HG02938 (cell line): ENCODE data around the gene SERPINA9.
"Not testable (repeated sequence)": the region's sequence is repeated elsewhere in the genome, so short reads cannot be mapped to it uniquely, and the experiment has no call there.

Experiments used
- ATAC-seq: cut with Tn5 transposase; IDR thresholded peaks from one replicate; pipeline ENCODE4 v1.9.1; 2021; ENCODE audit warnings: mild to moderate bottlenecking, moderate library complexity; ENCODE audit not compliant: unreplicated experiment

The SERPINA9 gene

DNA sequence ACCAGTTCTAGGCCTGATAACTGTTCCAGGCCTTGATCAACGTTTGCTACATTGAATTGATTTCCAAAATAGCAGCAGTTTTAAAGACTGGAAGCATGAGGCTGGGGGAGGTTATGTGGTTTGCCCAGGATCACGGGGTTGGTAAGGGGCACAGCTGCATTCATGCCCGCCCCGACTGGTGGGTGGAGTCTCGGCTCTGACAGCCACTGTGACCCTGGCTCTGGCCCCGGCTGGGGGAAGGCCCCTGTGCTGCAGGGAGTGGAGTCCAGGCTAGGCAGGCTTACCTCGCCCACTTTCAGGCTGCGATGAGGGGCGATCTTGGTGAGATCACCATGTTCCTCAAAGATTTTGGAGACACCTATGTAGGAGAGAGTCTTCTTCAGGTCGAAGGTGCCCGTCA lies 13.3 kb upstream of the SERPINA9 start:
- ATAC-seq = no peak

- no peak for ATAC-seq
Observed at GRCh38 chr14:94486883-94487282, 10.9 kb upstream of the SERPINA9 start.

- ATAC-seq = no peak
Observed at GRCh38 chr14:94485944-94486841, 10.2 kb upstream of the SERPINA9 start.

- no peak for ATAC-seq
Observed at GRCh38 chr14:94484481-94484880, 8.5 kb upstream of the SERPINA9 start.

GRCh38 chr14:94483729-94484275 lies 7.8 kb upstream of the SERPINA9 start:
- ATAC-seq = no peak

GRCh38 chr14:94483071-94483451 lies 7.1 kb upstream of the SERPINA9 start:
- no peak for ATAC-seq

DNA sequence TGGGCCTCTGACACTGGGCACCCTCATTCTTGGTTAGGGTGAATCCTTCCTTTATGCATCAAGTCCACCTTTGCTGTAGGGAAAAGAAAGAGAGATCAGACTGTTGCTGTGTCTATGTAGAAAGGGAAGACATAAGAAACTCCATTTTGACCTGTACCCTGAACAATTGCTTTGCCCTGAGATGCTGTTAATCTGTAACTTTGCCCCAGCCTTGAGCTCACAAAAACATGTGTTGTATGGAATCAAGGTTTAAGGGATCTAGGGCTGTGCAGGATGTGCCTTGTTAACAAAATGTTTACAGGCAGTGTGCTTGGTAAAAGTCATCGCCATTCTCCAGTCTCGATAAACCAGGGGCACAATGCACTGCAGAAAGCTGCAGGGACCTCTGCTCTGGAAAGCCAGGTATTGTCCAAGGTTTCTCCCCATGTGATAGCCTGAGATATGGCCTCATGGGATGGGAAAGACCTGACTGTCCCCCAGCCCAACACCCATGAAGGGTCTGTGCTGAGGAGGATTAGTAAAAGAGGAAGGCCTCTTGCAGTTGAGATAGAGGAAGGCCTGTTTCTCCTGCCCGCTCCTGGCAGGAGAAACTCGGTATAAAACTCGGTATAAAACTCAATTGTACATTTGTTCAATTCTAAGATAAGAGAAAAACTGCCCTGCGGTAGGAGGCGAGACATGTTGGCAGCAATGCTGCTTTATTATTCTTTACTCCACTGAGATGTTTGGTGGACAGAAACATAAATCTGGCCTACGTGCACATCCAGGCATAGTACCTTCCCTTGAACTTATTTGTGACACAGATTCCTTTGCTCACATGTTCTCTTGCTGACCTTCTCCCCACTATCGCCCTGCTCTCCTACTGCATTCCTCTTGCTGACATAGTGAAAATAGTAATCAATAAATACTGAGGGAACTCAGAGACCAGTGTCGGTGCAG lies 6.4 kb upstream of the SERPINA9 start:
- not testable (repeated sequence) for ATAC-seq

DNA sequence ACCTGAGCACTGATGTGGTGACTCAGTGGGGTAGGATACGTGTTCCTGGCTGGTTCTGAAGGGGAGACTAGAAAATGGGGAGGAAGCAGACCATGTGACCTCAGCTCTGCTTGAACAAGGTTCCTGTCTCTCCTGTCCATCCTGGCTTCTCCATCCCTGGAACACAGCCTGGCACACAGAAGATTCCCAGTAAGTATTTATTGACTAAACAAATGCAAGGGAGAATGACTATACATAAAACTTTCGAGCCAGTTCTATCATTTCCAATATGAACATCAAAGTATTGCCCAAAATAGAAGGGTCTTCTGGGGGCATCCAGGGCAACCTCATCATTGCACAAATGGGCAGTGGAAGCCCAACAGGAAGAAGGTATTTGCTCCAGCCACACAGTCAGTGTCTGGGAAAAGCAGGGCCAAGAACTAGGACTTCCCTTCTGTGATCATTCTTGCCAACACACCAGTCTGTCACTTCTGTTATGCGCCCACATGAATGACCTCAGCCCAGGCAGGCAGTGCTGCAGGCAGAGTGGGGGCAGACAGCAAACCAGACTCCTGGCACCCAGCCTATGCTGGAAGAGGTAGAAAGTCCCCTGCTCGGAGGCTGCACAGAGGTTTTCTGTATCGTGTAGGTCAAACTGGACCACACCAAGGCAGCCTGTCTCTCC lies 5.6 kb upstream of the SERPINA9 start:
- ATAC-seq = no peak

- no peak for ATAC-seq
Observed at GRCh38 chr14:94480809-94481208, 4.8 kb upstream of the SERPINA9 start.

- no peak for ATAC-seq
Observed at GRCh38 chr14:94478420-94478819, 2.4 kb upstream of the SERPINA9 start.

DNA sequence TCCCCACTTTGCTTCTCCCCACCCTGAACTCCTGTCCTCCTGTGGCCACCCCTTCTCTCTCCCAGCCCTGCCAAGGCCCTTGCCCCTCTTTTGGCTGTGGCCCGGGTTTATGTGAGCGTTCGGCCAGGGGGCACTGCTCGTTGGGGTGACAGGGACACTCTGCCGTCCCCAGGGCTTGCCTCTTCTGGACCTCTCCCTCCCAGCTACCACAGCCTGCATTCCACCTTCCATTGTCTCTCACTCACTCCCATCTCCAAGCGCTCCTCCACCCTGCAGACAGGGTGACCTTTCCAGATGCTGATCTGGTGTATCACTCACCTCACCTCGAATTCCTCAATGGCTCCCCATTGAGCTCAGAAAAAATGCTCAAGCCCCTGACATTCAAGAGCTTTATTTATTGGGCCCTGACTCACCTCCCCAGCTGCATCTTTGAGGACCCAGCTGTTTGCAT lies 1.4 kb downstream of the SERPINA9 start:
- ATAC-seq = no peak

DNA sequence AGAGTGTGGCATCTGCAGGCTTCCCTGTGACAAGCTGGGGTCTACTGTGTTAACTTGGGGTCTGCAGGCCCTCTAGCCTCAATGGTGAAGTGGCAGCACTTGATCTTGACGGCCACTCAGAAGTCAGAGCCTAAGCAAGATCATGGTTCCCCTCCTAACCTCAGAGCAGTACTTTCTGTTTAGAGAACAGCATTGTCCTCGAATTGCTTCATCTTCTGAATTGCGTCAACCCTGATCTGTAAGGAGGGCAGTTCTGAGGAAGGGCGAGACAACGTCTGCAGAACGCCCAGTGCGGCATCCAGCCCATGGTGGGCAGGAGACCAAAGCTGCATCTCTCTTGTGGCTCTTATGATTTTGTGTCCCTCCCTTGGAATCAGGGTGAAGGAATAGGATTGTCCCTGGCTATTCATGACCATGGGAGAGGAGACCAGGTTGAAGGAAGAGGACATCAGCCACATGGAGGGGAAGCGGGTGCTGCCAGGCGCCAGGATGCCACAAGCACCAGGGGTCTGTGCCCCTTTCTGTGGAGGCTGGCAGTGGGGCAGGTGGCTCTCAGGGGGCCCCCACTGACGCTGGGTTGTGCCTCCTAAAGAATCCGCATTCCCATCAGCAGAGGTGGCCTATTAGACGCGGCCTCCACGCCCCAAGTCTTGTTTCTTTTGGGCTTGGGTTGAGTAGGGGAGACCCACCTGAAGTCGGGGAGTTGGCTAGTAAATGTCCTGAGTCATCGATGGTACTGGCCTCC lies 2.2 kb downstream of the SERPINA9 start:
- no peak for ATAC-seq

- ATAC-seq = no peak
Observed at GRCh38 chr14:94472842-94473241, 3.2 kb downstream of the SERPINA9 start.

GRCh38 chr14:94471045-94471444 lies 5.0 kb downstream of the SERPINA9 start:
- ATAC-seq = no peak

DNA sequence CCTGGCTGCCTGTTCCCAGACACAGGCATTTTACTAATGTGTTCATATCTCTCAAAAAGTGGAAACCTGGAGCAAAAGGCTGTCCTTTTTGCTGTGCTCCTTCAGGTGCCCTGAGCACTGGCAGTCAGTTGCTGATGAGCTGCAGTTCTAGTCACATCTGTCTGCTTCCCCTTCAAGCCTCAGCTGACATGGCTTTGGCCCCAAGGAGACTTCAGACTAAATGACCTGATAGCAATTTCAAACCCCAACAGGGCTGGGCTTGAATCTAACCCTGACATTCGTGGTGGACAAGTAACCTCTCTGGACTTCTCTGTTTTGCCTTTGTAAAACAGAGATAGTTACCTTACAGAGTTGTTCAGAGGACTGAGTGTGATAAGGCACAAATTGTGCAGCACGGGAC lies 5.7 kb downstream of the SERPINA9 start:
- no peak for ATAC-seq

- no peak for ATAC-seq
Observed at GRCh38 chr14:94469261-94469660, 6.7 kb downstream of the SERPINA9 start.

DNA sequence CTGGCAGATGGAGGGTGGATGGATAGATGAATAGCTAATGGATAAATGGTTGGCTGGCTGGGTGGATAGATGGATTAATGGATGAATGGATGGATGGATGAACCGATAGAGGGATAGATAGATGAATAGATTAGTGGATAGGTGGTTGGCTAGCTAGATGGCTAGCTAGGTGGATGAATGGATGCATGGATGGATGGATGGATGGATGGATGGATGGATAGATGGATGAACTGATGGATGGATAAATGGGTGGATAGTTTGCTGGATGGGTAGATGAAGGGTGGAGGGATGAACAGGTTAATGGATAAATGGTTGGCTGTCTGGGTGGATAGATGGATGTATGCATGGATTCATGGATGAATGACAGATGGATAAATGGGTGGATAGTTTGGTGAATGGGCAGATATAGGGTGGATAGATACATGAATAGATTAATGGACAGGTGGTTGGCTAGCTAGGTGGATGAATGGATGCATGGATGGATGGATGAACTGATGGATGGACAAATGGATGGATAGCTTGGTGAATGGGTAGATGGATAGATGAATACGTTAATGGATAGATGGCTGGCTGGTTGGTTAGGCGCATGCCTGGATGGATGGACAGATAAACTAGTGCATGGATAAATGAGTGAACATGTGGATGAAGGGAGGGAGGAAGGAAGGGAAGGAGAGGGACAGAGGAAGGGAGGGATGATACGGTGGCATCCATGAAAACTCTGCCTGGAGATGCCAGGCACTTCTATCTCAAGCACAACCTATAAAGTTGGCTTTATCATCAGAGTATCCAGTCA lies 8.1 kb downstream of the SERPINA9 start:
- no peak for ATAC-seq

GRCh38 chr14:94466706-94467370 lies 9.2 kb downstream of the SERPINA9 start:
- no peak for ATAC-seq

DNA sequence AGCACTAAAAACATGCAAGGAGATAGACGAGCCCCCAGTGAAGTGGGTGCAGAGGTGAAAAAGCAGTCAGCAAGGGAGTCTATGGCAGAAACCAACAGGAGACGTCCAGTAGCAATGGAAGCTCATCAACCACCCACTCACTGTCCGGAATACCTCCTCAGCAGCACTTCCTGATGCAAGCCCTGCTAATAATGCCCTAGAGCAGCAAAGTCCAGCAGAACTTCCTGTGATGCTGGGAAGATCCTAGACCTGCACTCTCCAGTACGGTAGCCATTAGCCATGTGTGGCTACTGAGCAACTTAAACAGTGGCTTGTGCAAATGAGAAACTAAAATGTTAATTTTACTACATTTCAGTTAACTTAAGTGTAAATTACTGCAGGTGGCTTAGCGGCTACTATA lies 11.0 kb downstream of the SERPINA9 start:
- no peak for ATAC-seq
